HG03280 (cell line): Measurements from ENCODE around the gene KRT1.
"Not testable (repeated sequence)": the region's sequence is repeated elsewhere in the genome, so short reads cannot be mapped to it uniquely, and the experiment has no call there.

Experiments
- ATAC-seq: cut with Tn5 transposase; IDR thresholded peaks from one replicate; pipeline ENCODE4 v1.9.1; 2021; ENCODE audit warnings: mild to moderate bottlenecking, moderate library complexity; ENCODE audit not compliant: unreplicated experiment

The KRT1 gene

GRCh38 chr12:52680363-52680762 lies at the start of gene KRT1:
Gene KRT1 (minus strand): TSS chr12:52680407. CDS start chr12:52680348, 59 bp downstream.
- ATAC-seq: no peak

DNA sequence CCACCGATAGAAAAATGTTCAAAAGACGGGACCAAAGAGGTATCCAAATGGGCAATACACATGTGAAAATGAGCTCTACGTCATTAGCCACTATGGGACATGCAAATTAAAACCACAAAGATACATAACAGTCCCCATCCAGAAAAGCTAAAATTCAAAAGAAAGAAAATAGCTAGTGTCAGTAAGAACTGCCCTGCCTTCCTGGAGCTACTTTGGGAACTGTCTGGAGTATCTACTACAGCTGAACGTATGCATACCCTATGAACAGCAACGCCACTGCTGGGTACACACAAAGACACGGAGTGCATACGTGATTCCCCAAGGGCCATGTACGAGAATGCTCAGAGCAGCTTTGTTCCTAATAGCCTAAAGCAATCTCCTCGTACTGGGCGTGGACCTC lies 48.9 kb upstream of the KRT1 start:
- ATAC-seq: no peak

DNA sequence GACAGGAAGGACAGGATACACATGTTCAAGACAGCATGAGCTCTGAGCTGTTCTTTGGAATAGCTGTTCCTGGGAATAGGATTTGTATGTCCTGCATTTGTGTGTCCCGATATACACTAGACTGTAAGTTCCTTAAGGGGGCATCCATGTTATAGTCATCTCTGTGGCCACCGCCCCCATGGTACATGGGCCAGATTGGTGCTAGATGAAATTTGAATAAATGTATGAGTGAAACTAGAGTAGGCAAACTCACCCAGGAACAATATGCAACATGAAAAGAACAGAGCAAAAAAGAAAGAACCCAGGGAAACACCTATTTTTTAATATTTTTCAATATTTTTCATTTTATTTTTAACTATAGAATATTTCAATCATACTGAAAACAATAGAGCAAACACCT lies 48.2 kb upstream of the KRT1 start:
- no peak for ATAC-seq

- ATAC-seq: no peak
Observed at GRCh38 chr12:52727037-52727436, 46.8 kb upstream of the KRT1 start.

DNA sequence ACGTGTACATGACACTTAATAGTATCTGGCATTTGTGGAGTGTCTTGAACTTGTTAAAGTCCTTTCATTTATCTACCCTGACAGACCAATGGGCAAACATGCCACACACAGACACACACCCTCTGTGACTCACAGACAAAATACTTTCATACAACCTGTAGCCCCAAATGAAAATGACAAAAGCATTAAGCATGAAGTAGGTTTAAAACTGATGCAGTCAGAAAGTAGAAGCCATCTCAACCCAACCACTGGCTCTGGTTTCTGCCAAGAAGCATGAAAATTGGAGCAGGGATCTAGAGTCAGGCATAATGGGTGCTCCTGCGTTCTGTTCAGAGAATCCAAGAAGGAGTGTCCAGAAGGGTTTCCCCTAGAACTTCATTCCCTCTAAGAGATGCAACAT lies 46.2 kb upstream of the KRT1 start:
- no peak for ATAC-seq

- ATAC-seq: no peak
Observed at GRCh38 chr12:52724384-52724783, 44.2 kb upstream of the KRT1 start.

DNA sequence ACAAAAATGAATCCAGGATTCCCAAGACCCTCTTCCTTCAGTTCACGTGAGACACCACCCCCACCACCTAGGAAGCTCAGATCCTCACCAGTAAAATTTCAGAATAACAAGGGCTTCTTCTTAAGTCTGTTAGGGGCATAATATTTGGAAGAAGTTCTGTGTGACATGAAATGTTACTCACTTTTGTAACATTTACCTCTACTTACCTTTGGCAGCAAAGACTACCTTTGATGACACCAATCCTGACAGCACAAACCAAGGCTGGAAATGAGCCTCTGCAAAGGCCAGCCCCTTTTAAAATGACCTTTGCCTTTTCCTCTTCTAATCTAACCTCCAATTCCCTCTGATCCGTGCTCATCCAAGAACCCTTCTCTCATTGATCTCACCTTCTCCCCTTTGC lies 42.5 kb upstream of the KRT1 start:
- ATAC-seq: no peak

- ATAC-seq: no peak
Observed at GRCh38 chr12:52721838-52722470, 41.7 kb upstream of the KRT1 start.

DNA sequence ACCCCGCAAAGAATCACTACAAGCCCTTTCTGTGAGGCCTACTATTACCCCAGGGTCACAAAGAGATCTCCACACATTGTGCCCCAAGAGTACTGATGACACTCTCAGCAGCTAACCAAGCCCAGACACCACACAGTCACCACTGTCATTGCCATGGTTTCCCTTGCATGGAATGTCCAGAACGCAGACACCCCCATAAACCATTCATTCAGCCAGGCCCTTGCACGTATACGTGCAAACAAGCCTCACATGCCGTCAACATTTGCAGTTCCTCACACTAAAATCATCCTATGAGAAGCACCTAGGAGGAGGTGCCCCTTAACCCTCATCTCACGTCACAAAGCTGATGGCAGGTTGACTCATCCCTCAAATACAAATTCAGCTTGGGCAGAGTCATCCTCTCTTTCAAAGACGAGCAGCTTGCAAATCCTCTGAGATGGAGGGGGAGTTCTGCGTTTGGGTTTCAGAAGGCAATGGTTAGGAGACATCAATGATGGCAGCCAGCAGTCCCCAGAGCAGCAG lies 40.2 kb upstream of the KRT1 start:
- no peak for ATAC-seq

DNA sequence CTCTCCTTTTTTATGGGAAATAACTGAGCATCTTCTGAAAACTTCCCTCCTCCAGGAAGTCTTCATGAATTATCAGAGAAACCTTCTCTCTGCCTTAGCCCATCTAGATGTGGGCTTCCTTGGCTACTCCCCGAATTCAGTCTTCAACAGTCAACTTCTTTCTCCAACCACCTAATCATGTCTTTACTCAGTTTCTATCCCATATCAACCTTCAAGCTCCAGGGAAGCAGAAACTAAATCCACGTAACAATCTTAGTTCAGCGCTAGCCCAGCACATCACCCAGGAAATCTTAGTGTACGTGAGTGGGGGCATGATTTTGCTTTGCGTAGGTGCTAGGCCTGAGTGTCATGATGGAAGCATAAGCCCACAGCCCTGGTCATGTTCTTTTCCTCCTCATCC lies 35.9 kb upstream of the KRT1 start:
- no peak for ATAC-seq

- ATAC-seq: no peak
Observed at GRCh38 chr12:52715416-52715815, 35.2 kb upstream of the KRT1 start.

DNA sequence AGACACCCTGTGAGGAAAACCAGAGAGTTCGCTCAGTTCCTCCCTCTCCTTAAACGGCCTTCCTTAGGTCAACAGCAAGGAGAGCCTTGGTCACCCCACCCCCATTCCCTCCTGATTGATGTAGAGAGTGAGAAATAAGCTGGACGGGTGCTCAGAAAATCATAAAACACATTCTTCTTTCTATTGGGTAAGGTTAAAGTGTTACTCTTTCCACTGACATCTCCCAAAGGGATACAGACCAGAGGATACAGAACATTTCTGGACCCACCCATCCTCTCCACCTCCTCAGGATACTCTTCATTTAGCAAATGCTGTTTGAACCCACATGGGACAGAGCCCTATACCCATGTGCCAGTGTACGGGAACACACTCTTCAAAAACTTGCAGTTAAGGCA lies 34.7 kb upstream of the KRT1 start:
- no peak for ATAC-seq

GRCh38 chr12:52713960-52714886 lies 34.0 kb upstream of the KRT1 start:
- ATAC-seq: no peak

GRCh38 chr12:52712122-52712521 lies 31.9 kb upstream of the KRT1 start:
- not testable (repeated sequence) for ATAC-seq

DNA sequence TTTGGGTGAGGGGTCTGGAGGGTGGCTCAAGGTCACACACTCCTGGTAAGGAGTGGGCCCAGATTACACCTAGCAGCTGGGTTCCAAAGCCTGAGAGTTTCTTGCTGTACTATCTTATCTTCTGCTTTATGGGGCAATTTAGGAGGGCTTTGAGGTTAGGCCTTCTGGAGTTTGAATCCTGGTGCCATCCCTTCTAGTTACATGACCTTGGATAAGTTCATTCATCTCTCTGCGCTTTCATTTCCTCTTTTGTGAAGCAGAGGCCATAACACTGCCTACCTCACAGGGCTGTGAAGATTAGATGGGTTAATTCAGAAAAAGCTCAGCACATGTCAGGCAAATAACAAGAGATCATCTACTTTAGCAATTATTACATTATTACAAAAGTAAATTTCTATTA lies 30.5 kb upstream of the KRT1 start:
- no peak for ATAC-seq

- no peak for ATAC-seq
Observed at GRCh38 chr12:52708010-52708409, 27.8 kb upstream of the KRT1 start.

- no peak for ATAC-seq
Observed at GRCh38 chr12:52704464-52704863, 24.3 kb upstream of the KRT1 start.

GRCh38 chr12:52703878-52704277 lies 23.7 kb upstream of the KRT1 start:
- no peak for ATAC-seq

- no peak for ATAC-seq
Observed at GRCh38 chr12:52703424-52703823, 23.2 kb upstream of the KRT1 start, which contains the start of gene KRT77. Gene KRT77 (minus strand): TSS chr12:52703524. CDS start chr12:52703434, 90 bp downstream.

DNA sequence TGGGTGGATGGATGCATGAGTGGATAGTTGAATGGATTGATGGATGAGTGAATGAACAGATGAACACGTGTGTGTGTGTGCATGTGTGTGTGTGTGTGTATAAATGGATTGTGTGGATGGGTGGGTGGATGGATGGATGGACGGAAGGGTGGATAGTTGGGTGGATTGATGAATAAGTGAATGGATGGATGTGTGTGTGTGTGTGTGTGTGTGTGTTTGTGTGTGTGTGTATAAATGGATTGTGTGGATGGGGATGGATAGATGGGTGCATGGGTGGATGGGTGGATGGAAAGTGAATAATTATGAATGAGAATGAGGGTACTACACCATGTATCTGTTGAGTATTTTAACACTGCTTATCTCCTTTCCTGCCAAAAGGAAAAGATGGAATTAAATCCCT lies 22.1 kb upstream of the KRT1 start:
- no peak for ATAC-seq

- ATAC-seq: no peak
Observed at GRCh38 chr12:52701281-52701680, 21.1 kb upstream of the KRT1 start.

GRCh38 chr12:52699960-52700359 lies 19.8 kb upstream of the KRT1 start:
- ATAC-seq: no peak
